PFSK-1 (cell line): ENCODE results near the gene LUM.

Source experiments
- POLR2AphosphoS5 ChIP-seq: IDR thresholded peaks from 2 replicates; pipeline ENCODE4 v1.6.1; 2012; ENCODE audit warnings: low read depth, mild to moderate bottlenecking, control low read depth, low read length, moderate library complexity
- SIN3A ChIP-seq: IDR thresholded peaks from 2 replicates; pipeline ENCODE4 v1.6.1; 2012; ENCODE audit warnings: mild to moderate bottlenecking, low read length, moderate library complexity, borderline replicate concordance; ENCODE audit not compliant: insufficient read depth
- TAF1 ChIP-seq: IDR thresholded peaks from 2 replicates; pipeline ENCODE4 v1.6.1; 2012; ENCODE audit warnings: low read length, control low read depth, borderline replicate concordance; ENCODE audit not compliant: insufficient read depth
- TF ChIP-seq, protein P1 (sequence below), 2 experiments: IDR thresholded peaks; 2 replicates each; pipeline versions ENCODE4 v1.6.1 to v1.8.0; 2011 to 2012; ENCODE audit warnings: low read depth in 2 of 2, low read length in 2 of 2, control low read depth in 1 of 2, inconsistent platforms in 1 of 2, mild to moderate bottlenecking in 1 of 2, moderate library complexity in 1 of 2; ENCODE audit not compliant: insufficient read depth in 1 of 2

DNA sequence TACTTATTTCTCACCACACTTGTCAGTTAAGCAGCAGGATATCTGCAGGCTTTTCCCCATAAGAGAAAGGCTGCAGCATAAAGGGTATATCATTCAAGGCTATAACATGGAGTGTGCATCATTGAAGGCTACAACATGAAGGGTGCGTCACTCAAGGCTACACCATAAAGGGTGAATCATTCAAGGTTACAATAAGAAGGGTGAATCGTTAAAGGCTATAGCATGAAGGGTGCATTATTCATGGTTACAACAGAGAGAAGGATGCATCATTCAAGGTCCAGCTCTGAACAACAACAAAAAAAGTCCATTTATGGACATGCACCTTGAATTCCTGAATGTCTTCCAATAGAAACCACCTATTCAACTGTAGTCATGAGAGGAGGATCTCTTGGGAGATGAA lies 32.8 kb upstream of the LUM start:
- TF ChIP-seq POLR2AphosphoS5 (no peak), TAF1 (no peak), SIN3A (no peak)
- TF ChIP-seq, protein P1, sequence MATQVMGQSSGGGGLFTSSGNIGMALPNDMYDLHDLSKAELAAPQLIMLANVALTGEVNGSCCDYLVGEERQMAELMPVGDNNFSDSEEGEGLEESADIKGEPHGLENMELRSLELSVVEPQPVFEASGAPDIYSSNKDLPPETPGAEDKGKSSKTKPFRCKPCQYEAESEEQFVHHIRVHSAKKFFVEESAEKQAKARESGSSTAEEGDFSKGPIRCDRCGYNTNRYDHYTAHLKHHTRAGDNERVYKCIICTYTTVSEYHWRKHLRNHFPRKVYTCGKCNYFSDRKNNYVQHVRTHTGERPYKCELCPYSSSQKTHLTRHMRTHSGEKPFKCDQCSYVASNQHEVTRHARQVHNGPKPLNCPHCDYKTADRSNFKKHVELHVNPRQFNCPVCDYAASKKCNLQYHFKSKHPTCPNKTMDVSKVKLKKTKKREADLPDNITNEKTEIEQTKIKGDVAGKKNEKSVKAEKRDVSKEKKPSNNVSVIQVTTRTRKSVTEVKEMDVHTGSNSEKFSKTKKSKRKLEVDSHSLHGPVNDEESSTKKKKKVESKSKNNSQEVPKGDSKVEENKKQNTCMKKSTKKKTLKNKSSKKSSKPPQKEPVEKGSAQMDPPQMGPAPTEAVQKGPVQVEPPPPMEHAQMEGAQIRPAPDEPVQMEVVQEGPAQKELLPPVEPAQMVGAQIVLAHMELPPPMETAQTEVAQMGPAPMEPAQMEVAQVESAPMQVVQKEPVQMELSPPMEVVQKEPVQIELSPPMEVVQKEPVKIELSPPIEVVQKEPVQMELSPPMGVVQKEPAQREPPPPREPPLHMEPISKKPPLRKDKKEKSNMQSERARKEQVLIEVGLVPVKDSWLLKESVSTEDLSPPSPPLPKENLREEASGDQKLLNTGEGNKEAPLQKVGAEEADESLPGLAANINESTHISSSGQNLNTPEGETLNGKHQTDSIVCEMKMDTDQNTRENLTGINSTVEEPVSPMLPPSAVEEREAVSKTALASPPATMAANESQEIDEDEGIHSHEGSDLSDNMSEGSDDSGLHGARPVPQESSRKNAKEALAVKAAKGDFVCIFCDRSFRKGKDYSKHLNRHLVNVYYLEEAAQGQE (IDR thresholded peaks at IDR 0.05; ENCODE audit: insufficient read depth in 1 of 2, low read depth in 2 of 2, low read length in 2 of 2), result no peak
